Suppressor macrophage (primary cell): ENCODE data around the gene CHTOP.
"Not testable (repeated sequence)": the region's sequence is repeated elsewhere in the genome, so short reads cannot be mapped to it uniquely, and the experiment has no call there.

Experiments
- DNase-seq, 4 experiments: peaks; one replicate each; pipeline ENCODE4 v3.0.0-alpha.2; 2020 to 2022
- total RNA-seq, 17 experiments: gene quantifications; one replicate each; lab custom pipeline; 2026; ENCODE audit warnings: mixed read lengths in 6 of 17, inconsistent platforms in 3 of 17; lab: John Stamatoyannopoulos, UW

Gene CHTOP, protein sequence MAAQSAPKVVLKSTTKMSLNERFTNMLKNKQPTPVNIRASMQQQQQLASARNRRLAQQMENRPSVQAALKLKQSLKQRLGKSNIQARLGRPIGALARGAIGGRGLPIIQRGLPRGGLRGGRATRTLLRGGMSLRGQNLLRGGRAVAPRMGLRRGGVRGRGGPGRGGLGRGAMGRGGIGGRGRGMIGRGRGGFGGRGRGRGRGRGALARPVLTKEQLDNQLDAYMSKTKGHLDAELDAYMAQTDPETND
- total RNA-seq = 28.5 to 60.9 (median 46.0) reads per million in 17 experiments

DNA sequence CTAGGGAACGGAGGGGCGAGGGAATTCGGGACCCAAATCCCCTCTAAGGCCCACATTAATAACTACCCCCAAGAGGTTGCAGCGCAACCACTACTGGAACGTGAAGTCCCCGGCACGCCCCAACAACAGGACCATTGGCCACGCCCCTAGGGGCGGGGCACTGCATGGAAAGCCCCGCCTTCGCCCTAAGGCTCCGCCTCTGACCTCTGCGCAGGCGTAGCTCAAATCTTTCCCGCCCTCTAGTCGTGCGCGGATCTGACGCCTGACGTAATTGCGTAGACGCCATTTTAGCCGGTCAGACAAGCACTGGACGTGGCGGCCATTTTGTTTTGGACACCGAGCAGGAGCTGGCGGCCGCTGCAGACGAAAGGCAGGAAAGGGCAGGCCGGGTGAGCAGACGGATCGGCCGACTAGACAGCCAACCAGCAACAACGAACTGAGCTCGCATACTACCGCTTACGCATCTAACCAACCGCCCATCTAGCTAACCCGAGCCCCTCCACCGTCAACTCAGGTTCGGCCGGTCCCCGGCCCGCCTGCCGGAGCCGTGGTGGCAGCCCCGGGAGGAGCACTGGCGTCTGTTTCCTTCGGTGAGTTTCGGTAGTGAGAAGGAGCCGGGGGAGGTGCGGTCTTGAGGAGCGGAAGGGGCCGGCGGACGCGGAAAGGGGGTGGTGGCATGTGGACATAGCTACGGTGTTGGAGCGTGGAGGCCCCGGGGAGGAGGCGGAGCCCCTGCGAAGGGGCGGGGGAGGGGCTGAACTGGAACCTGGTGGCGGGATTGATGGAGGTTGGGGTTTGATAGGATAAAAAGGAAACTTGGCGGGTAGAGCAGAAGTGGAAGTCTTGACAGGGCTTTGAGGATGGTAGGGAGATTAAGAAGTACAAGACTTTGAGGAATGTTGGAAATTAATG lies at the start of gene CHTOP:
Gene CHTOP, plus strand, starts transcription at position 313 of the 912 bp plus-strand sequence. CDS start 2,523 bp downstream, outside the sequence.
- peak; percentile 98 to 100 (median 100) for DNase-seq

- peak in 2 of 4 experiments; percentile 50 to 54 for DNase-seq
Measured at GRCh38 chr1:153585006-153585405, 48.9 kb upstream of the CHTOP start.

- DNase-seq = no peak
Measured at GRCh38 chr1:153586347-153586746, 47.5 kb upstream of the CHTOP start.

GRCh38 chr1:153587314-153587713 lies 46.6 kb upstream of the CHTOP start:
- DNase-seq = no peak

- not testable (repeated sequence) for DNase-seq
Measured at GRCh38 chr1:153588033-153588432, 45.8 kb upstream of the CHTOP start.

DNA sequence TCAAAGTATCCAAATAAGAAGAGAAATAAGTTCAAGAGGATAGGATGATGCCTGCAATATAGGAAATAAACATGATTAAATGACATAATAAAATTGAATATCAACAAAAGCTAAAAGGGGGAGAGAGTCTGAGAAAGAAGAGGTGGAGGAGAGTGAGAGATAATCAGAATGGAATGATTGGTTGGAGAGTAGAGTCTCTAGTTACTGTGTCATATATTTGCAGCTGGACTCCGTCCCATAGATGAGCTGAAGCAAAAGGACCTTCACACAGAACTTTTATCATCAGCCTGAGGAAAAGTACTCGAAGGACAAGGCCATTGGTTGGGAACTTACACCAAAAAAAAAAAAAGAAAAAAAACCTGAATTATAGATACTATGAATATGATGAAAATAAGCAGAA lies 45.4 kb upstream of the CHTOP start:
- DNase-seq = no peak

DNA sequence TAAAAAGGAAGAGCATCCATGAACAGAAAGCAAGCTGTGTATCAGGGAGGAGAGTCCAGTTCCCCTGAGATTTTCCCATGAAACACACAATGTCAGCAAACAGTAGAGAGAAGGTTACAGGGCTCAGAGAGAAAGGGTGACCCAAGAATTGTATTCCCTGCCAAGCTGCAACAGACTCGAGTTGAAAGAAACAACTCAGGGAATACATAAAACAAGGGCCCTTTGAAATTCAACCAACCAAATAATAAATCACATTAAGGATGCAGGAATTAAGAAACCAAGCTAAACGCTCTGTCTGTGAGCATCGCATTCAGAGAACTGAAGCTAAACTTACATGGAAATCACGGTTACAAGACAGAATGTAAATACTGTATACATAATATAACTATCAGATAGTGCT lies 41.1 kb upstream of the CHTOP start:
- DNase-seq = no peak

DNA sequence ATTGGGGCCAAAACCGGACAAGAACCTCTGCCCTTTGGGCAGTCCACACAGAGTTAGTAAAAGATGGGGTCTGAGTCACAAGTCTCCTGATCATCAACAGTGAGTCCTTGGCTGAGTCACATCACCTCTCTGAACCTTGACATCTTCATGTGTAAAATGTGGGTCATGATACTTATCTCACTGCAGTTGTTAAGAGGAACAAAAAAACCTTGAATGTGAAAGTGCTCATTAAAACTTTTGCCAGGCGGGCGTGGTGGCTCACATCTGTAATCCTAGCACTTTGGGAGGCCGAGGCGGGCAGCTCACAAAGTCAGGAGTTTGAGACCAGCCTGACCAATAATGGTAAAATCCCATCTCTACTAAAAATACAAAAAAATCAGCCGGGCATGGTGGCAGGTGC lies 36.7 kb upstream of the CHTOP start:
- DNase-seq = peak; percentile 49 to 85 (median 62)

- peak; percentile 56 to 82 (median 71) for DNase-seq
Measured at GRCh38 chr1:153598309-153599172, 35.3 kb upstream of the CHTOP start.

DNA sequence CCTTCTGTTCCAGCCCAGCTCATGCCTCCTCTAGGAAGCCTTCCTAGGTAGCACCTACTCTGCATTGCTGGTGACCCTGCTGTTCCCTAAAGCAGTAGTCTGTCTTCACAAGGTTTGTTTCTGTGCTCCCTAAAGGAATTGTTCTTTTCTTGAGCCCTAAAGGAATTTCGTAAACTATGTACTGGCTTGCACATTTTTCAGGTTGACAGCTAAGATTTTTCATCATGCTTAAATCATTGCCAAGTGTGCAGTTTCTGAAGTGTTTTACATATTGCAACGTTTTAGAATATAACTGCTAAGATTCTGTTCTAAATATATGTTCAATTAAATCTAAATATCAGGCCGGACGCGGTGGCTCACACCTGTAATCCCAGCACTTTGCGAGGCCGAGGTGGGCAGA lies 34.0 kb upstream of the CHTOP start:
- no peak for DNase-seq

DNA sequence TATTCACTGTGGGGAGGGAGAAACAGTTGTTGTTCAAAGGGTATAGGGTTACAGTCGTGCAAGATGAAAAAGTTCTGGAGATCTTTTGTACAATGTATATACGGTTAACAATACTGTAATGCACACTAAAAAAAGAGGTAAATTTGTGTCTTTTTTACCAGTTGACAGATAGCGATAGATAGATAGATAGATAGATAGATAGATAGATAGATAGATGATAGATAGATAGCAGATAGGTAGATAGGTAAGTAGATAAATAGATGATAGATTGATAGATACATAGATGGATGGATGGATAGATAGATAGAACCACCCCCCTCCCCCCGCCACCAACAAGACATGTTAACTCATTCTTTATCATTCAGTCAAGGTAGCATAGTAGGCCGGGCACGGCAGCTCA lies 31.1 kb upstream of the CHTOP start:
- no peak for DNase-seq

GRCh38 chr1:153606194-153606593 lies 27.7 kb upstream of the CHTOP start:
- DNase-seq = no peak

- no peak for DNase-seq
Measured at GRCh38 chr1:153607381-153607780, 26.5 kb upstream of the CHTOP start.

DNA sequence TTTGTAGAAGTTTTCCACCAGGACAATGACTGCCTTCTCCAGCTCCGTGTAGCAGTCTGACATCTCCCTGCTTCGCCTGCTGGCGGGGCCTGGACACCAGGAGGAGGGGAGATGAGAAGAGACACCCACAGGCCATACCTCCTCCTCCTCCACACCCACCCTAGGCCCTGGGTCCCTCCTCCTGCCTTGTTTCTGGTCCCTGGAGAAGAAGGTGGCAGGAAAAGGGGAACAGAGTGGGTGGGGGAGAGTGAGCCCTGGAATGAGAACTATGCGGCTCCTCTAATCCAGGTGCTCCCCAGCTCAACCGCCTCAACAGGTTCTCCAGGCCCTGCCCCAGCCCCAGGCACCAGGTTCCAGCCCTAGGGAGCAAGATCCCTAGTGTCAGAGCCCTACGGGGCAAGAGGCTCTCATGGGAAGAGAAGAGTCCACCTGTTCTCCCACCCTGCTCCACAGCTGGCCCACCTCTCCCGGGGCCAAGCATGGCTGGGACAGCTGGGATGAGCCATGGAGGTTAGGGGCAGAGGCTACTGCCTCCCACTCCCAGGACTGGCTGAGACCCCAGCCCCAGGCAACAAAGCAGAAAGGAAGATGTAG lies 25.7 kb upstream of the CHTOP start:
- no peak for DNase-seq

DNA sequence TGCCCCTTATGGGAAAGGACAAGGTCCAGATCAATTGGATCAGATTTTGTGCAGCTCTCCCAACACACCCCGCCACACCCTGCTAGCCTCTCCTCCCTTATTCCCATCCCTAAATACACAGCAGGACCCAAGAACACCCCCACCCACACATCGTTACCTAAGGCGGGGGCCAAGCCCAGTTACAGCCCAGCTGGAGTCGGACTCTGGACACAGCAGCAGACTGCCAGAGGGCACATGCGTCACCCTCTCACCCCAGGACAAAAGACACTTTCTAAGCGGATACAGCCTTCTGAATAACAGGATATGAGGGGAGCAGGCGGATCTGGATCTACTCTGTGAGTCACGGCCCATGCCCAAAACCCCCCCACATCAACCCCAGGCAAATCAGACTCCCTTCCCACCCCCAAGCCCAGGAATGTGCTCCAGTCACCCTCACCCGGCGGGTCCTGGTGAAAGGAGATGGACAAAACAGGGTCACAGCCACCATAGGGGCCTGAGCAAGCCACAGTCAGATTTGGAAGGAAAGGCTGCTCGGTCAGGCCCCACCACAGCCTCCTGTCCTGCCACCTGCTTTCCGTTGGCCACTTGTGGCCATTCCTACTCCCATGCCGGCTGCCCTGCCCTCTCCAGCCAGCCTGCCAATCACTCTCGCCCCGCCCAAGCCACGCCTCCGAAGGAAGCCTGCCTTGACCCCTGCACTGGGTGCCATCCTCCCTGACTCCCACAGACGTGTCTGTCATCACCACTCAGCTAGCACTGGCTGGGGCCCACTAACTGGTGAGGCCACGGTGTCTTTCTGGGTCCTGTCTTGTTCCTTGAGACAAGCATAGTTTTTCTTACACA lies 24.9 kb upstream of the CHTOP start:
- DNase-seq = peak; percentile 63 to 86 (median 79)

GRCh38 chr1:153609585-153609907 lies 24.3 kb upstream of the CHTOP start:
- DNase-seq = no peak

DNA sequence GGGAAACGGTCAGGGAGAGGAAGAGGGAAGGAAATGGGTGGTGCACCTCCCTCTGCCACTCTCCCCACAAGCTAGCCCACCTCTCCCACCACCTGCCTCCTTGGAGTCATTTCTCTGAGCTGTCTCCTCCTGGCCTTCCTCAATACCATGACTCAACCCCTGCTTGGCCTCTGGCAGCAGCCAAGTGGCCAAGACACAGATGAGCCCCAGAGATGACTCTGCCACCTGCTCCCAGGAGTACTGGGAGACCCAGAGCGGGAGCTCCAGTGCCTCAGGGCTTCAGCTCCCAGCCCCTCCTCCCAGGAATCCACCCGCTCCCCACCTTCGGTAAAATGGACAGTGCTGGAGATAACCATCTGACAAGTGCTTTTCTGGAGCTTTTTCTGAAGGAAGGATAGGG lies 23.5 kb upstream of the CHTOP start:
- DNase-seq = peak; percentile 40 to 60 (median 60)

- peak; percentile 52 to 76 (median 66) for DNase-seq
Measured at GRCh38 chr1:153610811-153611301, 23.0 kb upstream of the CHTOP start.

GRCh38 chr1:153611356-153611755 lies 22.5 kb upstream of the CHTOP start:
- DNase-seq = no peak

GRCh38 chr1:153612111-153612754 lies 21.6 kb upstream of the CHTOP start:
- no peak for DNase-seq
